IPS-15b (cell line): ENCODE data around the gene ELMO1.

ENCODE experiments used
- H3K27me3 ChIP-seq: one replicate; pipeline ENCODE4 v1.6.1; 2013; ENCODE audit warnings: low read length; ENCODE audit not compliant: control insufficient read depth, insufficient read depth
- H3K36me3 ChIP-seq: one replicate; pipeline ENCODE4 v1.6.1; 2013; ENCODE audit warnings: low read length; ENCODE audit not compliant: control insufficient read depth, insufficient read depth
- H3K4me1 ChIP-seq: one replicate; pipeline ENCODE4 v1.6.1; 2013; ENCODE audit warnings: mild to moderate bottlenecking, low read length; ENCODE audit not compliant: control insufficient read depth, insufficient read depth
- H3K4me3 ChIP-seq: one replicate; pipeline ENCODE4 v1.5.1; 2013; ENCODE audit warnings: low read depth, low read length
- H3K9ac ChIP-seq: one replicate; pipeline ENCODE4 v1.6.1; 2013; ENCODE audit warnings: low read depth, mild to moderate bottlenecking, low read length
- H3K9me3 ChIP-seq: one replicate; pipeline ENCODE4 v1.6.1; 2013; ENCODE audit warnings: mild to moderate bottlenecking, low read length; ENCODE audit not compliant: control insufficient read depth, insufficient read depth

Gene ELMO1

DNA sequence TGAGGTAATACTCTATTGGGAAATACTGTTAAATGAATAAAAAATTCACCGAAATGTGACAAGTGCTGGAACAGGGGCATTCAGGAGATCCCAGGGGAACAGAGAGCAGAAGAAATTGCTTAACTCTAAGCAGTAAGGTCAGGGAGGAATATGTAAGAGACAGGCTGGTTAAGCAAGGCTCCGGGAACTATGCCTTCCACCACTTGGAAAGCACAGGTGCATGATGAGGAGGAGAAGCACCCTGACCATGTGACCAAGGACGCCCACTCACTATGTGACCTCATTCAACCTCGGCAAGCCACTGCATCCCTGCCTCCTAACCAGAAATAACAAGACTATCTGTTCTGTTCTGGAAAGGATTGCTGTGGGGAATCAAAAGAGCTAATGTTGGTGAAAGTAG is 218.4 kb downstream of the ELMO1 start:
- no peaks in the 10 kb centered on the region for H3K9me3 ChIP-seq
- H3K36me3 ChIP-seq: no peaks in the 10 kb centered on the region
- H3K4me3 ChIP-seq: no peak overlapping the region
- no peak overlapping the region for H3K9ac ChIP-seq
- H3K27me3 ChIP-seq: no peaks in the 10 kb centered on the region
- H3K4me1 ChIP-seq: peaks cover 8% of the 10 kb centered on the region

DNA sequence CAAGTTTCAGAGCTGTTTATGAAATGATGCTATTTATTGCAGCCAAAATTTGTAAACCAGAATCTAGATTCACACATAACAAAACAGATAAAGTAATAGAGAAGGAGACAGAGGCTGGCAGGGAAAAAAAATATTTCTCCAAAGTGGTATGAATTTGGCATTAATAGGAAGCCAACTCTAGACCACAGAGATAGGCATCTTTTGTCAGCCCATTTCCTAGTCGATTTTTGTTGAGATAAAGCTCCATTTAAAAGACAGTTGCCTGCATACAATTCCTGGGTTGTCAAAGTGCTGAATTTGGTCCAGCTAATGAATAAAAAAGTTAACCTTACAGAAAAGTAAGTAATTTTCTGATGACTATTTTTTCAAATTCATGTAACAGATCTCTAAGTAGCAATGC is 219.3 kb downstream of the ELMO1 start:
- no peaks in the 10 kb centered on the region for H3K27me3 ChIP-seq
- no peak overlapping the region for H3K9ac ChIP-seq
- peaks cover 4% of the 10 kb centered on the region for H3K4me1 ChIP-seq
- H3K4me3 ChIP-seq: no peak overlapping the region
- H3K36me3 ChIP-seq: no peaks in the 10 kb centered on the region
- H3K9me3 ChIP-seq: no peaks in the 10 kb centered on the region

- H3K4me1 ChIP-seq: peaks cover 4% of the 10 kb centered on the region
- no peak overlapping the region for H3K4me3 ChIP-seq
- no peak overlapping the region for H3K9ac ChIP-seq
- H3K36me3 ChIP-seq: no peaks in the 10 kb centered on the region
- H3K9me3 ChIP-seq: no peaks in the 10 kb centered on the region
- H3K27me3 ChIP-seq: no peaks in the 10 kb centered on the region
These were observed 223.2 kb downstream of the ELMO1 start for GRCh38 chr7:37225285-37225969.

- Histone ChIP-seq H3K9me3 (no peaks in the 10 kb centered on the region), H3K27me3 (no peaks in the 10 kb centered on the region), H3K4me1 (peaks cover 4% of the 10 kb centered on the region), H3K4me3 (no peak overlapping the region), H3K36me3 (no peaks in the 10 kb centered on the region), H3K9ac (no peak overlapping the region)
These were observed 223.9 kb downstream of the ELMO1 start for GRCh38 chr7:37224746-37225145.

DNA sequence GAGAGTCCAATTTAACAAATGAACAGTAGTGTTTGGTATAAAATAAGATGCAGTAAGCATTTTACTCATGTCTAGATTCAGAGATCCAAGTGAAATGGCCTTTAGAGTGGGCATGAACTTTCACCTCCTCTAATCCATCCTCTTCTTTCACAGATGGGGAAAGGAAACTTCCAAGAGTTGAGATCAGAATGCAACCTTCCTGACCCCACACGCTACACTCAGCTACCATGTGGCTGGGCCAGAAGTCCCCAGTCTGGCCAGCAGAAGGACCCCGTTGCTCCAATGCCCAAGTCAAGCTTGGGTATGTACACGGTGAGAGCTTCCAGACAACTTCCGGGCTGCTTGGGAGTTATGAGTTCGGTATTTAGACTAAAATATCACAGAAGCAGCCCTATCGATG is 228.0 kb downstream of the ELMO1 start:
- Histone ChIP-seq H3K27me3 (no peaks in the 10 kb centered on the region), H3K4me3 (no peak overlapping the region), H3K9ac (no peak overlapping the region), H3K36me3 (no peaks in the 10 kb centered on the region), H3K4me1 (peaks cover 4% of the 10 kb centered on the region), H3K9me3 (no peaks in the 10 kb centered on the region)

- H3K9ac ChIP-seq: no peak overlapping the region
- H3K4me3 ChIP-seq: no peak overlapping the region
- H3K36me3 ChIP-seq: no peaks in the 10 kb centered on the region
- H3K4me1 ChIP-seq: peaks cover 4% of the 10 kb centered on the region
- H3K9me3 ChIP-seq: no peaks in the 10 kb centered on the region
- H3K27me3 ChIP-seq: no peaks in the 10 kb centered on the region
These were observed 229.7 kb downstream of the ELMO1 start for GRCh38 chr7:37218956-37219355.

- peaks cover 4% of the 10 kb centered on the region for H3K4me1 ChIP-seq
- no peaks in the 10 kb centered on the region for H3K9me3 ChIP-seq
- H3K9ac ChIP-seq: no peak overlapping the region
- H3K27me3 ChIP-seq: no peaks in the 10 kb centered on the region
- H3K4me3 ChIP-seq: no peak overlapping the region
- no peaks in the 10 kb centered on the region for H3K36me3 ChIP-seq
These were observed 231.7 kb downstream of the ELMO1 start for GRCh38 chr7:37216923-37217322.

DNA sequence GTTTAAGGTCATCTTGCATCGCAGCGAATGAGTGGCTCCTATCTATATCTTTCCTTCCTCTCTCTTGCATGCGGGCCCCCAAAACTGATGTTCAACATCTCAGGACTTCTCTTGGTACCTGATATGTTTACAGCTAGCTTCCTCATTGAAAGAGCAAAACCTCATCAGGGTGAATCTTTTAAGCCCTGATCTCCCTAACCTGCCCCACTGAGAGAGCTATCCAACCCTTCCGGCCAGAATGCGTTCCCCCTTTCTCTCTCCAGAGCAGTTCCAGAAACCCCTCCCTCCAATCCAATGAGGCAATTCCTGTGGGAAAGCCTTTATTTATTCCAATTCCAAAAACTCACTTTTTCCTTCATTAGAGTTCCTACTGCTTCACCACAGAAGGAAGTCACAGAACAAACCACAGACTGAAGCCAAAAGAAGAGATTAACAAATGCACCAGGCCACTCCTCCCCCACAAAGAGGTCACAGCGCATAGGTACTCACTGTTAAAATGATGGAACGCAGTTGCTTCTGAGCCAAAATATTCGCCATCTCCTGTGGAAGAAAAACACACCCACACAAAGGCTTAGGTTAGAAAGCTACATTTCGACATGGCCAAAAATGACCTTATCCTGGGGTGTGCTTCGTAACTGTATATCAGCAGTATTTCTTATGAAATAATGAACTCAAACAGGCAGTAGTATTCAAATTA is 232.4 kb downstream of the ELMO1 start:
- no peak overlapping the region for H3K4me3 ChIP-seq
- H3K36me3 ChIP-seq: no peaks in the 10 kb centered on the region
- no peak overlapping the region for H3K9ac ChIP-seq
- peaks cover 4% of the 10 kb centered on the region for H3K4me1 ChIP-seq
- no peaks in the 10 kb centered on the region for H3K9me3 ChIP-seq
- no peaks in the 10 kb centered on the region for H3K27me3 ChIP-seq

DNA sequence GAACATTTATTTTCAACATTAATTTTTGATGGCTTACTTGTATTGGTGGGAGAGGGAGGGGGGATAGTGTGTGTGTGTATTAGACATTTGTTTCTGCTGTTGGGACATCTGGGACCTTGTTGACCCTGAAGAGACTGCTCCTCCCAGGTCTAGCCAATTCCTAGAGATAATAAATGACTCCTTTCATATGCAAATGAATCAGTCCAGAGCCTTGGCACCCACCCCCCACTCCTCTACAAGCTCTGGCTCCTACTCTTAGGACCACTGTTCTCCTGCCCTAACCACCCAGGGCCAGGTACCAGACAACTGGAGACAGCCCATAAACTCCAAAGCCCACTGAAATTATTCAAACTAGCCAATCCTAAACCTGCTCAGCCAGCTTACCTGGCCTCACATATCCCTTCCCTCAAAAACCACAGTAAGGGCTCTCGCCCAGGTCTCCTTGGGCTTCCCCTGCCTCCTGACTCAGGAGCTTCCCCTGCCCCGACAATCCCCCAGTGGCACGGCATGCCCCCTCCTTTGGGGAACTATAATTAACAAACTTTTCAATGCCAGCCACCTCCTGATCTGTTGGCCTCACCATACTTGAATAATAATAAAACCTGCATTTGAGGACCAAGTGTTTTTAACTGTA is 233.3 kb downstream of the ELMO1 start:
- Histone ChIP-seq H3K9ac (no peak overlapping the region), H3K4me1 (peaks cover 4% of the 10 kb centered on the region), H3K4me3 (no peak overlapping the region), H3K36me3 (no peaks in the 10 kb centered on the region), H3K27me3 (no peaks in the 10 kb centered on the region), H3K9me3 (no peaks in the 10 kb centered on the region)

- no peak overlapping the region for H3K9ac ChIP-seq
- no peaks in the 10 kb centered on the region for H3K27me3 ChIP-seq
These were observed 236.1 kb downstream of the ELMO1 start for GRCh38 chr7:37212556-37212955.

GRCh38 chr7:37212051-37212450 is 236.6 kb downstream of the ELMO1 start:
- Histone ChIP-seq H3K4me3 (no peak overlapping the region), H3K27me3 (no peaks in the 10 kb centered on the region), H3K36me3 (no peaks in the 10 kb centered on the region), H3K9me3 (no peaks in the 10 kb centered on the region), H3K9ac (no peak overlapping the region), H3K4me1 (peaks cover 4% of the 10 kb centered on the region)

More at GRCh38 chr7:37212556-37212955, 236.1 kb downstream of the ELMO1 start:
- peaks cover 4% of the 10 kb centered on the region for H3K4me1 ChIP-seq
- H3K36me3 ChIP-seq: no peaks in the 10 kb centered on the region
- no peak overlapping the region for H3K4me3 ChIP-seq
- H3K9me3 ChIP-seq: no peaks in the 10 kb centered on the region
